ENCODE data around the gene HAUS7.

The HAUS7 gene

DNA sequence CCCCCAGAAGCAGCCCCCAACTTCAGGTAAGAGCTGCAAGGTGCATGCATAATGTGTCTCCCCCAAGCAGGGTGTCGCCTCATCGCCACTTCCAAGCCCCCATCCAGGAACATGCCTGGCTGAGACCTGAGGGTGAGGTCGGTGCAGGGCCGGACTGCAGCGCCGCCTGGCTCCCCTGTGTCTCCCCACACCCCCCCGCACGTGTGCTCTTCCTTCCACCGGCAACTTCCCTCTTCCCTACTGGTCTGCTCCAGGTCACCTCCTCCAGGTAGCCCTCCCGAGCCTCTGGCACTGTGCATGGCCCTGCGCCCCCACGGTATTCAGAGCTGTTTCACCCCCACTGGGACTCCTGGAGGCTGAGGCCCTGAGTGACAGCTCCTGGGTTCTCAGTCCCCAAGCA, 22.2 kb upstream of the HAUS7 start:
- TF ChIP-seq SIN3A (IDR thresholded peaks at IDR 0.05; ENCODE audit: borderline replicate concordance, insufficient read depth, low read length) (no peak), FOXP2 (optimal IDR thresholded peaks at IDR 0.05; ENCODE audit: borderline replicate concordance, extremely low read depth, extremely low read length, insufficient read depth) (no peak), TAF1 (IDR thresholded peaks at IDR 0.05; ENCODE audit: borderline replicate concordance, insufficient read depth, low read length) (no peak), POLR2AphosphoS5 (IDR thresholded peaks at IDR 0.05; ENCODE audit: low read depth, low read length) (no peak)
- TF ChIP-seq, protein P1, sequence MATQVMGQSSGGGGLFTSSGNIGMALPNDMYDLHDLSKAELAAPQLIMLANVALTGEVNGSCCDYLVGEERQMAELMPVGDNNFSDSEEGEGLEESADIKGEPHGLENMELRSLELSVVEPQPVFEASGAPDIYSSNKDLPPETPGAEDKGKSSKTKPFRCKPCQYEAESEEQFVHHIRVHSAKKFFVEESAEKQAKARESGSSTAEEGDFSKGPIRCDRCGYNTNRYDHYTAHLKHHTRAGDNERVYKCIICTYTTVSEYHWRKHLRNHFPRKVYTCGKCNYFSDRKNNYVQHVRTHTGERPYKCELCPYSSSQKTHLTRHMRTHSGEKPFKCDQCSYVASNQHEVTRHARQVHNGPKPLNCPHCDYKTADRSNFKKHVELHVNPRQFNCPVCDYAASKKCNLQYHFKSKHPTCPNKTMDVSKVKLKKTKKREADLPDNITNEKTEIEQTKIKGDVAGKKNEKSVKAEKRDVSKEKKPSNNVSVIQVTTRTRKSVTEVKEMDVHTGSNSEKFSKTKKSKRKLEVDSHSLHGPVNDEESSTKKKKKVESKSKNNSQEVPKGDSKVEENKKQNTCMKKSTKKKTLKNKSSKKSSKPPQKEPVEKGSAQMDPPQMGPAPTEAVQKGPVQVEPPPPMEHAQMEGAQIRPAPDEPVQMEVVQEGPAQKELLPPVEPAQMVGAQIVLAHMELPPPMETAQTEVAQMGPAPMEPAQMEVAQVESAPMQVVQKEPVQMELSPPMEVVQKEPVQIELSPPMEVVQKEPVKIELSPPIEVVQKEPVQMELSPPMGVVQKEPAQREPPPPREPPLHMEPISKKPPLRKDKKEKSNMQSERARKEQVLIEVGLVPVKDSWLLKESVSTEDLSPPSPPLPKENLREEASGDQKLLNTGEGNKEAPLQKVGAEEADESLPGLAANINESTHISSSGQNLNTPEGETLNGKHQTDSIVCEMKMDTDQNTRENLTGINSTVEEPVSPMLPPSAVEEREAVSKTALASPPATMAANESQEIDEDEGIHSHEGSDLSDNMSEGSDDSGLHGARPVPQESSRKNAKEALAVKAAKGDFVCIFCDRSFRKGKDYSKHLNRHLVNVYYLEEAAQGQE (IDR thresholded peaks at IDR 0.05; ENCODE audit: insufficient read depth in 1 of 2, low read depth in 2 of 2, low read length in 2 of 2) = no peak

- TF ChIP-seq TAF1 (IDR thresholded peaks at IDR 0.05; ENCODE audit: borderline replicate concordance, insufficient read depth, low read length) (no peak), FOXP2 (optimal IDR thresholded peaks at IDR 0.05; ENCODE audit: borderline replicate concordance, extremely low read depth, extremely low read length, insufficient read depth) (no peak), SIN3A (IDR thresholded peaks at IDR 0.05; ENCODE audit: borderline replicate concordance, insufficient read depth, low read length) (no peak), POLR2AphosphoS5 (IDR thresholded peaks at IDR 0.05; ENCODE audit: low read depth, low read length) (no peak)
- TF ChIP-seq, protein P1 (IDR thresholded peaks at IDR 0.05; ENCODE audit: insufficient read depth in 1 of 2, low read depth in 2 of 2, low read length in 2 of 2) = no peak
These were observed 21.5 kb upstream of the HAUS7 start for GRCh38 chrX:153491918-153492317.

DNA sequence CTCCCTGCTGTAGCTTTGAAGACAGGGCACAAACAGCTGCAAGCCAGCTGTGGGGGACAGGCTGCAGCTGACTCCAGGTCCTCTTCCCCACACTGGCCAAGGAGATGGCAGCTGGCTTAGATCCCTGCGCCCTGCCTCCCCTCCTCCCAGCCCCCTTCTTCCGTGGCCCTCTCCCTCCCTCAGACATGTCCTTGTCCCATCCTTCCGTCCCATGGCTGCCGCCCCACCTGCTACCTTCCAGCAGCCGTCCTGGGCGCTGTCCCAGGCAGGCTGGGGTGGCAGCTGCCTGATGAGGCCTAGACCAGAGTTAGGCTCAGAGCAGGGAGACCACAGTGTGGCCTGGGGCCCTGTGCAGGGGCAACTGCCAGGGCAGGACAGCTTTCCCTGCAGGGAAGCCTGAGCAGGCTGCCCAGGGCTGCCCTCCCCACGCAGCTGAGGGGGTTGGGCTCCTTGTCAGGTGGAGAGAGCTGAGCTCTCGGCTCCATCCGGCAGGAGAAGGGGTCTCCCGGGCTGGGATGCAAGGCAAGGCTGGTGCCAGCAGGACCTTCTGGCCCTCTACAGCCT, 21.1 kb upstream of the HAUS7 start:
- TF ChIP-seq TAF1 (IDR thresholded peaks at IDR 0.05; ENCODE audit: borderline replicate concordance, insufficient read depth, low read length) (no peak), SIN3A (IDR thresholded peaks at IDR 0.05; ENCODE audit: borderline replicate concordance, insufficient read depth, low read length) (no peak), FOXP2 (optimal IDR thresholded peaks at IDR 0.05; ENCODE audit: borderline replicate concordance, extremely low read depth, extremely low read length, insufficient read depth) (no peak), POLR2AphosphoS5 (IDR thresholded peaks at IDR 0.05; ENCODE audit: low read depth, low read length) (no peak)
- TF ChIP-seq, protein P1 (IDR thresholded peaks at IDR 0.05; ENCODE audit: insufficient read depth in 1 of 2, low read depth in 2 of 2, low read length in 2 of 2) = no peak

GRCh38 chrX:153490217-153490930, 20.0 kb upstream of the HAUS7 start:
- TF ChIP-seq FOXP2 (optimal IDR thresholded peaks at IDR 0.05; ENCODE audit: borderline replicate concordance, extremely low read depth, extremely low read length, insufficient read depth) (no peak), SIN3A (IDR thresholded peaks at IDR 0.05; ENCODE audit: borderline replicate concordance, insufficient read depth, low read length) (no peak), TAF1 (IDR thresholded peaks at IDR 0.05; ENCODE audit: borderline replicate concordance, insufficient read depth, low read length) (no peak)
- TF ChIP-seq, protein P1 (IDR thresholded peaks at IDR 0.05; ENCODE audit: insufficient read depth in 1 of 2, low read depth in 2 of 2, low read length in 2 of 2) = no peak
